Activated naive CD4-positive, alpha-beta T cell treated with Interleukin-2 at 50 U/mL for 16 hours (primary cell): ENCODE measurements around the gene APOL6.
A peak's percentile ranks its signal among the peaks of the same experiment; 100 is the strongest.

ENCODE experiments used
- DNase-seq: peaks from one replicate; pipeline ENCODE4 v3.0.0-alpha.2; 2020

The APOL6 gene

DNA sequence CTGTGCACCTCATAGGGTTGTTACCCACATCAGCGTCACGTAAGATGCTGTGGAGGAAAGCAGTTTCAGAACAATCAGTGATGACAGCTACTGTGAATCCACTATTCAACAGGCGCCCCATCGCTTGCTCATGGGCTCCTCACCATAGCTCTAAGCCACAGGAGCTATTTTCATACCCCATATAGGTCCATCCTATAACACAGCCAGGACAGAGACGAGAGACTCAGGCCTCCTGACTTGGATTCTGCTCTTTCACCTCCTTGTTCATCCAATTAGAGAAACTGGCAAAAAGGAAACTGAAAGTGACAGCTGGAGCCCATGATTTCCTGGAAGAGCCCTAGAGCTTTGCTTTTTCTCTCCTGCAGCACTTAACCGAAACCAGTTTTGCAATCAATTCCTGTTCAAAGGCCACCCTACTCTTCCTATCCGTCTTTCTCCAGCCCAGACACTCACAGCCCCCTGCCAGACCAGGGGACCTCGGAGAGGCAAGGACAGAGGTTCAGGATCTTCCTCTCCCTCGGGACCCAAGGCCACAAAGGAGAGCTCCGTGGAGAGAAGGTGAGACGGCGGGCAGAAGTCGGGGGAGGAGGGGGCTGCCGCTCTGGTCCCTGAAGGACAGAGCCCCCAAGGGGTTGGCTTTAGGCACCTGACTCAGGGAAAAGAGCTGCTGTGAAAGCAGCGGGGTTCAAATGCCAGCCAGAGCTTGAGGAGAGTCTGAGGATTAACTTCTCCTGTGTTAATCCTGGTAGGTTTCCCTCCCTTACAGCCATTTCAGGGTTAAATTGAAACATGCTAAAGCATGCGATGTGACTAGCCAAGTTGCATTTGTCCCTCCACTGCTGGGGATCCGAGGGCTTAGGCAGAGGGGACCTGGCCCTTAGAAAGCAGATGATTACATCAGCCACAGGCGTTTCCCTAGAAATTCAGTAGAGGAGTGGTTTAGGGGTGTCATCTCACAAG lies at the start of gene APOL6:
TSS of gene APOL6 (plus strand) at position 381 of the 960 bp plus-strand sequence. CDS start 7,980 bp downstream, outside the sequence.
- DNase-seq, result peak; percentile 71

- no peak for DNase-seq
These were observed 48.9 kb upstream of the APOL6 start for GRCh38 chr22:35599364-35599763.

DNA sequence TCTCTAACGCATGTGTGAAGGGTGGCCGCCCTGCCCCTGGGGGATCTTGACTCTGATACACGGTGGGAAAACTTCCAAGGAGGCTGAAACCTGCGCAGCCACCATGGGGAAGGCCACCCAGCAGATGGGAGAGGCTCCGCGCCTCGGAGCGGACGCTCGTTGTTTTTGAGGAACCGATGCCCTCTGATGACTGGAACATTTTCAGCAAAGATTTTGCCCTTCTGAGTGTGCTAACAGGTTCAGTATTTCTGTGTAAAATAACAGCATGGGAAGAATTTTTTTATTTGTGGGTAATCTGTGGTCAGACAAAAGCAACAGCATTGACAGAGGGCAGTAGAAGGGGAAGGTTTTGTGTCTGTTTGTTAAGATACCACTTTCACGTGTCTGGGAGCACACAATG lies 47.8 kb upstream of the APOL6 start:
- no peak for DNase-seq

- no peak for DNase-seq
These were observed 47.1 kb upstream of the APOL6 start for GRCh38 chr22:35601013-35601580.

GRCh38 chr22:35601743-35602615 lies 46.3 kb upstream of the APOL6 start:
- no peak for DNase-seq

- DNase-seq, result peak; percentile 27
These were observed 43.5 kb upstream of the APOL6 start for GRCh38 chr22:35604621-35605368.

DNA sequence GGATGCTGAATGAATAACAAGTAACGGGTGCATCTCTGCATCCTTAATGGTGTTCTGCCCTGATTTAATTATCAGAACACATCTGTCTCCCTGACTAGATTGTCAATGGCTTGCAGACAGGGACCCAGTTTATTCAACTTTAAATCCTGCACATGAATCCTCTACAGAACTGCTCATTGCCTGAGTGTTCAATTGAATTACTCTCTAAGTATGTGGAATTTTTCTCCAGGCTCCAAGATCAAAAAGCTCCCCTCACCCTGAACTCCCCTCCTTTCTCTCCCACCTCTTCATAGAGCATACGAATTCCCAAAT lies 42.9 kb upstream of the APOL6 start:
- no peak for DNase-seq

GRCh38 chr22:35605851-35606481 lies 42.3 kb upstream of the APOL6 start:
- DNase-seq, result no peak

GRCh38 chr22:35606916-35607315 lies 41.3 kb upstream of the APOL6 start:
- no peak for DNase-seq

DNA sequence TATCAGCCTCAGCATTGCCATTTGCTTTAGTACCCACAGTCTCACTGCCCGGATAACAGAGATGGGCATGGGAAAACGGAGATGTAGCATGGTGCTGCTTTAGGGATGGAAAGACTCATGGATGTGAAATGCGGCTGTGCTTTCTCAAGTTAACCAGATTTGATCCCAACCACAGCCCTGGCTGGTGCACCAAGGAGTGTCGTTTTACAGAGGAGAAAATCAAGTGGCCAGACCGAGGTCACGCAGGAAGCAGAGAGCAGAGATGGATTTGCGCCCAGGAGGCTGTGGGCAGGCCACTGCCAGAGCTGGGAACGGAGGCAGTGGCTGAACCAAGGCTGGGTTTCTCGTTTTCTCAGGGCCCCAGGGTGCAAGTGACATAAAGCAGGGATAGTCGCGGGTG lies 40.2 kb upstream of the APOL6 start:
- DNase-seq, result no peak

DNA sequence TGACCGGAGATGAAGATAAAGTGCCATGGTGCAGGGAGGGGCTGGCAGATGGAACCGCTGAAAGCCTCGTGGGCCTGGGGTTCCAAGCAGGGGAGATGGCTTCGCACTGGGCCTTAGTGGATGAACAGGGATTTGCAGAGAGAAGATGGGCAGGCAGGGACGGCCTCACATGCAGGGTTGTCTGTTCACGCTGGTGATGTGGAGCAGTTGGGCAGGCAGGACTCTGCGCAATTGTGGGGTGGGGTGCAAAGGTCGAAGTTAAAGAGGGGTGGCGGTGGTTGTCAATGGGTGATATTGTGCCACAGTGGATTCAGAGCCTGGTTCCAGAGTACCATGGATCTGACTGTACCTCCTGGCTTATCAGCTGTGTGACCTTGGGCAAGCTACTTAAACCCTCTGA lies 39.0 kb upstream of the APOL6 start:
- DNase-seq, result no peak

DNA sequence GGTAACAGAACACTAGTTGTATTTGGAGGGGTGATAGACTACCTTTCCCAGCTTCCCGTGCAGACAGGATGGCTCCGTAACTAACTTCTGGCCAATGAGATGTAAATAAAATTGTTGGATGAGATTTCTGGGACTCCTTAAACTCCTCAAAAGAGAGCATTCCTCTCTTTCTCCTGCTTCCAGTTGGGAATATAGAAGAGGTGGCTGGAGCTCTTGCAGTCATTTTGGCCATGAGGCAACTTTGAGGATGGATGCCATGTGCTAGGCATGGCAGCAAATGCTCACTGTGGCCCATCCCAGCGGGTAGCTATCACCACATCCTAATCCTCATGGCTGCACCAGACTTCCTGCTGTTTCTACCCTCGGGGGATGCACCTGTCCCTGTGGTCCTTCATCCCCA lies 38.5 kb upstream of the APOL6 start:
- no peak for DNase-seq

GRCh38 chr22:35610741-35611140 lies 37.5 kb upstream of the APOL6 start:
- DNase-seq, result no peak

GRCh38 chr22:35611200-35611890 lies 36.9 kb upstream of the APOL6 start:
- DNase-seq, result no peak

- DNase-seq, result no peak
These were observed 36.2 kb upstream of the APOL6 start for GRCh38 chr22:35611891-35612576.

DNA sequence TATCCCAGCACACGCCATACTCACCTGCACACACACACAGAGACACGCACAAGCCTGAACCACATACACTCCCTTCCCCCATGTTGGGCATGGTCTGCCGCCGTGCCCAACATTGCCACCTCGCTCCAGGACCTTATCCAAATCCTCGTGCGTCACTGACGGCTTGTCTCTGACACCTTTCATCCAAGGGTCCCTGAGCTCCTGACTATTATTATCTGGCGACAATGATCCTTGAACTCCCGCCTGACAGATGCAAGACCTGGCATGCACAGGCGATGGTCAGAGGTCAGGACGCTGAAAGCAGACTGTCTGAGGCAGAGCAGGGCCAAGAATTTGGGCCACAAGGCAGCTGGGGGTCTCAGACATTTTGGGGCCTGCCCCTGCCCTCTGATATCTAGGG lies 35.3 kb upstream of the APOL6 start:
- no peak for DNase-seq

GRCh38 chr22:35614404-35614803 lies 33.8 kb upstream of the APOL6 start:
- DNase-seq, result no peak

GRCh38 chr22:35615156-35615555 lies 33.1 kb upstream of the APOL6 start:
- no peak for DNase-seq

- DNase-seq, result no peak
These were observed 32.2 kb upstream of the APOL6 start for GRCh38 chr22:35616043-35616442.

DNA sequence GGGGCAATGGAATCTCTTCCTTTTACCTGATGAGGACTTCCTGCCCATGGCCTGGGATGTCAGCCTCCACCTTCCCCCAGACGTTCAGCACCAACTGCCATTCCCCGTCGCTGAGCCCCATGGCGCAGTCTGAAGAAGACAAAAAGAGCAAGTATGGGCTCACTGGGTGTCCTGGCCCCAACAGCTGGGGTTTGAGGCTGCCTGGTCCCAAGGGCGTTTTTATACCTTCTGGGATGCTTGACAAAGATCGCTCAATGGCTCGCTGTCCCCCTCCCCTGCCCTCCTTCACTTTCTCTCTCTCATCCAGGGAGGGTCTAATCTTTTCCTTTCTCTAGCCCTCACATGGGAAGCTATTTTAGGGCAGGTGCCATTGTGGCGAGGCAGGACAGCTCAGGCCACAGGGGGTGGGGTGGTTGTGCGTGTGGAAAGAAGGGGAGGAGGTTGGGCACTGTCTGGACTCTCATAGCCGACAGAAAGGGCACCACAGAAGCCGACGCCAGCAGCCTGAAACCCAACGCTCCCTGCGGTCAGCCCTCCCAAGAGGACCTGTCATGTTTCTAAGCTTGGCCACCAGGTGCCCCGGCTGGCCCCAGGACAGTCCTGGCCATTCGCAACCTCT lies 31.0 kb upstream of the APOL6 start, which contains the start of gene MB:
TSS of gene MB (minus strand) at position 193 of the 619 bp plus-strand sequence. CDS start at position 121, 72 bp downstream.
- no peak for DNase-seq
